GM21423 (cell line): ENCODE measurements around the gene GPR35.

Source experiments
- ATAC-seq: cut with Tn5 transposase; IDR thresholded peaks from one replicate; pipeline ENCODE4 v1.9.1; 2021; ENCODE audit warnings: mild to moderate bottlenecking, moderate library complexity; ENCODE audit not compliant: unreplicated experiment

The GPR35 gene

DNA sequence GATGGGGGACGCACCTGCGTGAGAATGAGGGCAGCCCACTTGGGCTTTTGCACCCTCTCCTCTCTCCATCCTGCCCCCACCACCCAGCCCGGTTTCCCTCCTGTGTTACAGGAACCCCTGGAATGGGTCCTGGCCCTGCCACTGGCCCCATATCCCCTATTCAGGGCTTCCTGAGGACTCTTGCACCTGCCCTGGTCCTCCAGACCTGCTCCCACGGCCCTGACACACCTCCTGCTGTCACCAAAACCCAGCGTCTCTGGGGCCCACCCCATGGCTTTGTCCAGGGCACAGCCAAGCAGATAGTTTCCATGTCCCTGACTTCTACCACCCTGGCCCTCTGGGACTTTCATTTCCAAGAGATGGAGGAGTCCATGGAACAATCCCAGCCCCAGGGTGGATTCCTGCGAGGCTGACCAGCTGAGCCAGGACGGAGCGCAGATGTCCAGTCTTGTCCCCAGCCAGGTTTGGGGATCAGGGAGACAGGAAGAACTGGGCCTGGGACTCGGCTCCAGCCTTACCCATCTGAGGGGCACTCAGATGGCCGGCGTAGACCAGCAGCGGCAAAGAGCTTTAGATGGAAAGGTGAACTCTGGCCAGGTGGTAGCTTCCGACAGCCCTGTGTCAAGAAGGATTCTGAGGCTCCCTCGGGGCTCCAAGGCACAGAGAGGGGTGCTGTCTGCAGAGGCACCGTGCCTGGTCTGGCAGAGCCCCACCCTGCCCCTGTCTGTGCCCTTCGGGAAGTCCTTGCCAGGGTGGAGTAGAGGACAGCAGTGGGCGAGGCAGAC, 12.0 kb downstream of the GPR35 start:
- ATAC-seq: no peak

DNA sequence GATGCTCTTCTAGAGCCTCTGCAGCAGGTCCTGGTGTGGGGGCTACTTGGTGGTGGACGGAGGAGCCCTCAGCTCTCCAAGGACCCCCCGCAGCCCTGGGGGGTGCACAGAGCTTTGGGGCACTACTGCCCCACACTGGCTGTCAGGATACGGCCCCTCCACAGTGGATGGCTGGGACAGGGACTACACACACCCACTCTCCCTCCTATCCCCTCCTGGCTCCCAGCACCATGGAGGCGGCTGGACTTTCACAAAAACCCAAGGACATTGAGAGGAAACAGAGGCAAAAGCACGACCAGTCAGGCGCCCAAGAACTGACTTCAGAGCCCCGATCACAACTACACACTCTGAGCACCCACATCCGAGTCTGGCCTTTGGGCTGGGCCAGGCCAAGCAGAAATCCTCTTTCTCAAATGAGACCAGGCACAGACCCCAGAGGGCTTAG, 12.6 kb downstream of the GPR35 start:
- ATAC-seq: no peak

DNA sequence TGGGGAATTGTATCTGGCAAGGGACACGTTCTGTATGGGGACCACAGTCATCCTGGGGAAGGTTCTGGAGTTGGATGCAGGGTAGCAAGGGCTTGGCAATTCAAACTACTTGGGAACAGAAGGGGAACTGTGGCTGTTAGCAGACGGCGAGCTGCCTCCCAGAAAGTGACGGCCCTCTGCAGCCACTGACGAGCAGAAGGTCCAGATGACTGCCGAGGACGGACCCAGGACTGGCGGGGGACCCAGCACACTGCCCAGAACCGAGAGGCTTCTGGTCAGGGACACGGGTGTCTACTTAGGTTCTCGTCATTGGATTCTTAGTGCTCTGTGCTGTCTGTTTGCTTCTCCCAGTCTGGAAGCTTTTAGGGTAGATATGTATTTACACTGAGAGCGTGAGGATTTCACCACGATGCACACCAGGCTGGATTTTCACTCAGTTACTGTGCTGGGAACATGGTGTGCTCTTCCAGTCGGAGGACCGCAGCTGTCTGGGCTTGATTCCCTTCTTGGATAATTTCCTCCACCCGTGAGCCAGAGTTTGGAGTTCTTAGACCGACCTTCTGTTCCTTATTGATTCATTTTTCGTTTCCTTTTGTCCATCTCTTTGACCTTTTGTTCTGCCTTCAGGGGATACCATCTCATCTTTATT, 13.4 kb downstream of the GPR35 start:
- no peak for ATAC-seq

DNA sequence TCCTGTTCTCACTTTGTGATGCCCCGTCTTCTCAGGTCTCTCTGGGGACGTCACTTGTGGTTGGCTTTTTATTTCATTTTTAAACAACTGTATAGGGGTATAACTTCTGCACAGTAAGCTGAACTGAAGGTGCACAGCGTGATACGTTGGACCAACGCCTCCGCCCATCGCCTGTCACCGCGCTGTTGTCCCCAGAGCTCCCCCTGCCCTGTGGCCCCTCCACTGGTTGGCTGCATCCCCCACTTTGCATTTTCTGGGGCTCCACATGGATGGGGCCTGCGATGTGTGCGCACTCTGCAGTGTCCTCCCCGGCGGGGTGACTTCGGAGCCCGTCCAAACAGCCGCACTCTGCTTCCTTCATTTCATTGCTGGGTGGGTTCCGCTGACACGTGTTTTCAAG, 14.3 kb downstream of the GPR35 start:
- ATAC-seq: no peak

DNA sequence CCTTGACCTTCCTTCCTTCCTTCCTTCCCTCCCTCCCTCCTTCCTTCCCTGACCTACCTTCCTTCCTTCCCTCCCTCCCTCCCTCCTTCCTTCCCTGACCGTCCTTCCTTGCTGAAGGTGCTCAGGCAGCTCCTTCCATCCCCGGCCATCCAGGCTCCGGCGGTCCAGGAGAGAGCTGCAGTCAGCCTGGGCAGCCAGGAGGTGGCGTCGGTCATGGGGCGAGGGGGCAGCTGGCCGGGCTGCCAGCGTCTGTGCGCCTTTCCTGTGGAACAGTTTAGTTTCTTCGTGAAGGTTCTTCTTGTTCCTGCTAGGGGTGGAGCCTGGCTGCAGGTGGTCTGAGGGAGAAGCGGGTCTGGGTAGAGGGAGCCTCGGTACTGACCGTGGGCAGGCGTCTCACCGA, 15.7 kb downstream of the GPR35 start:
- ATAC-seq: no peak

DNA sequence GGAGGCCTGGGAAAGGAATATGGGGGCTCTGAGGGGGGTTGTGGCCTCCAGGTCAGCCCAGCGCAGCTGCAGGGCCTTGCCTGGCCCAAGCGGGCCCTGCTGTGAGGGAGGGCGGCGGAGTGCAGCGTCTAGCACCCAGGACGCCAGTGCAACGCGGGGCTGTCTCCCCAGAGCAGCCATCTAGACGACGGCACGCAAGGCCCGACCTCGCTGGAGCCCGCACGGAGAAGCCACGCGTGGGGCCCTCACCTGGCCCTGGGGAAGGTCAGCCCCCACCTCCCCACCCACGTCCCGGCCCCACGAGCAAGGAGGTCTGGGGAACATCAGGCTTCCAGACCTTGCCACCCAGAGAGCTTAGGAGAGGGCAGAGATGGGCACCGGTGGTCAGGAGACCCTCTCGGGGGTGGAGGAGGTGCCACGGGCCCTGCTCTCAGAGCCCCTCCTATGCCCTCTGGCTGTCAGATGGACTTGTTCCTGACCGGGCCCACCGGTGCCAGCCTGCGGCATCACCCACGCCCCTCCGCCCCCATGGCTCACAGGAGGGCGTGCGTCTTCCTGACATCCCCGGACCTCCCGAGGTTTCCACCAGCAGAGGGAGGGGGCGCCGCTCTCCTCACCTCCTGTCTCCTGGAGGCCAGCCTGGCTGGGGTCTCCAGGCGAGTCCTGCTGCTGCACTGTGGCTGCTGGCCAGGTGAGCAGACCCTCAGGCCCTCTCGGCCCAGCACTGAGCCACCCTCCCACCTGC, 17.0 kb downstream of the GPR35 start:
- no peak for ATAC-seq

DNA sequence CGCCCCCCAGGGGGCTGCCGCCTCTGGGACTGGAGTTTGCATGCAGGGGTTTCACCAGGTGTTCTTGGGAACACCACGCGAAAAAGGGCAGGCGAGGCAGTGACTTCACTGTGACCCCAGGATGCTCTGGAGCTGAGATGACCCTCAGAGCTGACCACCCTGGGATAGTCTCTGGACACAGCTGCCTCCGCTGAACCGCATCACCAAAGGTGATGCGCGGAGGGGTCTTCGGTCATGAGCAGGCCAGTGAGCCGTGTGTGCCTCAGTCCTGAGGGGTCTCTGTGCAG, 17.5 kb downstream of the GPR35 start:
- no peak for ATAC-seq

DNA sequence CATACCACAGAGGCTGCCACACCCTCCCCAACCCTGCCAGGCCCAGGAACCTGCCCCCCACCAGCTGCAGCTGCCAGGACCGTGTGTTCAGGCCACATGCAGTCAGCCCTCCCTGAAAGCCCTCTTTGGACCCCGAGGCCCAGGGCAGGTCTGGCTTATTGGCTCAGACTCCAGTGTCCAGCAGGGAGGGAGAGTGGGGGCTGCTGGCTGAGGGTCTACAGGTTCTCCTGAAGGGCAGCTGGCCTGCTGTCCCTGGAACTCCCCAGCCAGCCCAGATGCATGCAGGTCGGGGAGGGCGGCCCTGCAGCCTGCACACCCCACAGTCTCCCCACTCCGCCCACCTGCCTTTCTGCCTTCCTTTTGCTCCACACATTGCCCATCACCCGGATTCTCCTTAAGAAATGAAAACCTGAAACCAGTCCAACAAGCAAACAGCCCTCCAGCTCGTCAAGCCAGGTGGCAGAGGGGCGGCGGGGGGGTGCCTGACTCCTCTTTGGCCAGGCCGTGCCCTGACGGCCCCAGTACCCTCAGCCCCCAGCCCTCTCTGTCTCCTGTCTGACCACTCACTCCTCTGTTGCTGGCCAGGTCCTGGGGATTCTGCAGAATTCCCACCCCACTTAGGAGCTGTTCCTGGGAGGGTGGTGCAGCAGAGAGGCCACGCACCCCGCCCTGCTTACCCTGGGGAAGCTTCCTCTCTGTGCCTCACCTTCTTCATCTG, 18.0 kb downstream of the GPR35 start:
- ATAC-seq: no peak

DNA sequence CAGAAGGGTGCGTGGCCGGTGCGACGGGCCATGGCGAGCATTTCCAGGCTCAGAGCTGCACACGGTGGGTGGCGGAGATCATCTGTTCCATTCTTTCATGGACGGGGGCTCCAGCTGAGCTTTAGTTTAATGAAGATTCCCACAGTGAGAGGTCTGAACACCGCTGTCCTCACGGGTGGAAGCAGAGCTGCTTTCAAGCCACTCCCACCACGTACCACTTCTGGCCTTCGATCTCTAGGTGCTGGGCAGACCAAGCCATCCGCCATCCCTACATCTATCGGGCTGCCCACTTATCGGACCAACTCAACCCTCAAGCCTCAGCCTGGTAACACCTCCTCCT, 18.5 kb downstream of the GPR35 start:
- ATAC-seq: no peak

DNA sequence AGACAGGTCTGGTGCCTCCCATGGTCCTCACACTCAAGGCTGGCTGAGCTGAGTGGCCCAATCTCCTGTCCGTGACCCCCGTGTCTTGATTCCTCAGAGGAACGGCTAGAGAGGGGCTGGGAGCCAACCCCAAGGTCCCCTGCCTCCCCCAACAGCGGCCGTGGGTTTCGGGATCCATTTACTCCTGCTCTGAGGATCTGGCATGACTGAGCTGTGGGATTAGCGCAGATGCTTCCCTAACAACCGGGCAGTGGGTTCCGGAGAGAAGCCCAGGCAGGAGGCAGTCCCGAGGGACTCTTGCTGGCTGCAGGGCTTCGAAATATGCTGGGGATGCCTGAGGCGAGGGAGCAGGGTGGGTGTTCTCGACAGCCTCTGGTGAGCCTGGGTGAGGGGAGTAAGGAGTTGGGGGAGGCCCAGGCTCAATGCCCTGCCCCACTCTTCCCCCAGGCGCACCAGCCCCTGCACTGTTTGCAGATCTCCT, 18.9 kb downstream of the GPR35 start:
- ATAC-seq: no peak

DNA sequence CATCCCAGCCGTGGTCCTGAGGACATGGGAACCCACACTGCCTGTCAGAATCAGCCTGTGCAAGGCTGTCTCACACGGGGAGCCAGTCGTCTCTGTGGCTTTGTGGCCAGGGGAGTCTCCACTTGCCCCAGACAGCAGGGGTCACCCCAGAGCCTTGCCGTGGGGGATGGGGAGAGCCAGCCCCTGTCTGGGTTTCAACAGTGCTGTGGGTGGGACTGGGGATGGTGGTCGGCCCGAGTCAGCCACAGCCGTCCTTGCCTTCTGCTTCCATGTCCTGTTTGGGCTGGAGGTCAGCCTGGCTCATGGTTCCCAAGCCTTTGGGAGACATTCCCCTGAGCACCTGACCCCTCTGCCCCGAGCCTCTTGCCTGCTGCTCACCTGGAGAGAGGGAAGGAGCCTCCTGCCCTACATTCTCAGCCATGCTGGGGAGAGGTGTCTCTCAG, 19.6 kb downstream of the GPR35 start:
- no peak for ATAC-seq

DNA sequence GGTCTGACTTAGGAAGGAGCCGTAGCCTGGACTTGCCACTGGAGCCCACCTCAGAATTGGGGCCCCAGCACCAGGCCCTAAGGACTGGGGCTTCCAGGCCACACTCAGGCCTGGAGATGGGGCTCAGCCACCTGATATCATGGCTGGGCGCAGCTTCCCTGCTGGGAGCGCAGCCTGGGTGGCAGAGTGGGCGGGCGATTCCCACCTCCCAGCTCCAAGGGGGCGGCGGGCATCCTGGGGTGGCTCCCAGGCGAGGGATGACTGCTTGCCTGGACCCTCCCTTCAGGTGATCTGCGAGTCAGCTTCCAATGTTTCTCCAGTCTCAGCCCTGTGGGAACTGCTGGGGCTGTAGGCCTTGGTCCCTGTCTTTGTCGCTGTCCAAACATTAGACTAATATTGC, 20.1 kb downstream of the GPR35 start:
- ATAC-seq: no peak

DNA sequence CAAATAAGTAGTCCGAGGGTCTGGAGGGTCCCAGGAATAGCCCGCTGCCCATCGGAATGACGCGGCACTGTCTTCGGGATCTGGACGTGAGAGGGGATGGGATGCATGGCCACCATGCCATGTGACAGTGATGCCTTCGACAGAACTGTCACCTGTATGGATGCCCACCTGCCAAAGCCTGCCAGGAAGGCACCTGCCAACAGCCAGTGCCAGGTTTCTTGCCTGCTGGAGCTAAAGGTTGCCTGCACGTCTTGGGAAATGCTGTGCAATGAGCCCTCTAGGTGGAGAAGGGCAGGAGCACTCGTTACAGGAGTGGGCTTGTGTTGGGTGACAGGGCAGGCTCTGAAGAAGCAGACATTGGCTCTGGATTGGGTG, 20.5 kb downstream of the GPR35 start:
- ATAC-seq: no peak

DNA sequence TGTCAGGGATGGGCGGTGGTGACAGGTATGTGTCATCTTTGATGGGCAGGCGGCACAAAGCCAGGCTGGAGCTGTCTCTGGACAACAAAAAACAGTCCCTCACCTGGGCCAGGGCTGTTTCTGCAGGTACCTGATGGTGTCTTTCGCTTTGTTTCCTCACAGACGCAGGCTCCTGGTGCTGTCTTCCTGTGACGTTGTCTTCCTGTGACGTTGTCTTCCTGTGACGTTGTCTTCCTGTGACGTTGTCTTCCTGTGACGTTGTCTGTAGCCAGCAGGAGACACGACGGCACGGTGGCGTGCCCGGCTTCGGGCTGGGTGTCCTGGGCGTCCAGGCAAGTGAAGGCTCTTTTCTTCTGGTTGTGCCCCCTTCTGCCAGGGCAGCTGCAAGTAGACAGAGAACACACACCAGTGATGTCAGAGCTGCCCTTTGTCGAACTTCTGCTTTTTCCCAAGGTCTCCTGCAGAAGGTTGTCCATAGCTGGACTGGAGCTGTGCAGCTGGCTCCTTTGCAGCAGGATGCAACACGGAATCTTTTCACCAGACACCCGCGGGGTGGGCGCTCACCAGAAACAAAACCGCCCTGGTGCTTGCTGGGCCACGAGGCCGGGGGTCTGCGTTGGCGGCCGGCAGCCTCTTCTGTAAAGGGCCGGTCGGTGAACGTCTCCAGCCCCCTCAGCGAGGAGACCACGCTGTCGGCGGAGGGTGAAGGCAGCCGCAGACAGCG, 21.1 kb downstream of the GPR35 start:
- no peak for ATAC-seq

DNA sequence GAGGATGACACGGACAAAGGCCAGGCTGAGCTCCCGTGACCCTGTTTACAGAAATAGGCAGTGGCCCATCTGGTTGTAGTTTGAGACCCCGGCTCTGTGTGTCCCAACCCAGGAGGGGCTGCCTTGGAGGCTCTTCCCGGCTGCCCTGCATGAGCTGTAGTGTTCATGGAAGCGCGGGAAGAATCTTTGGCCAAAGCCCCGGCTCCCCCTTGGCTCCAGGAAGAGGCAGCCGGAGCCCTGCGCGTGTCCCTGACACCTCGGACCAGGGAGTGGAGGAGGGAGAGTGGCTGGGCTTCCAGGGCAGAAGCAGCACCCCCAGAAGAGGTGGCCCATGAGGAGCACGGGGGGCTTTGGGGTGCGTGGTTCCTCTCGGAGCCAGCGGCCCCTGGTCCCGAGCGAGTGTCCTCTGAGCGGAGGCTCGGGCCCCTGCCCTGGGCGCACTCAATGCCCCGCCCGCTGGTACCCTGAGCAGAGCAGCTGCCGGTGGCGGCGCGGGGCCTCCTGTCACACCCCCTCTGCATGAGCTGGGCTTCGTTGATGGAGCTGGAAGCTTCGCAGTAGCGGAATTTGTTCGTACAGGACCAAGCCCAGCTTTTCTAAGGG, 21.7 kb downstream of the GPR35 start:
- ATAC-seq: no peak

DNA sequence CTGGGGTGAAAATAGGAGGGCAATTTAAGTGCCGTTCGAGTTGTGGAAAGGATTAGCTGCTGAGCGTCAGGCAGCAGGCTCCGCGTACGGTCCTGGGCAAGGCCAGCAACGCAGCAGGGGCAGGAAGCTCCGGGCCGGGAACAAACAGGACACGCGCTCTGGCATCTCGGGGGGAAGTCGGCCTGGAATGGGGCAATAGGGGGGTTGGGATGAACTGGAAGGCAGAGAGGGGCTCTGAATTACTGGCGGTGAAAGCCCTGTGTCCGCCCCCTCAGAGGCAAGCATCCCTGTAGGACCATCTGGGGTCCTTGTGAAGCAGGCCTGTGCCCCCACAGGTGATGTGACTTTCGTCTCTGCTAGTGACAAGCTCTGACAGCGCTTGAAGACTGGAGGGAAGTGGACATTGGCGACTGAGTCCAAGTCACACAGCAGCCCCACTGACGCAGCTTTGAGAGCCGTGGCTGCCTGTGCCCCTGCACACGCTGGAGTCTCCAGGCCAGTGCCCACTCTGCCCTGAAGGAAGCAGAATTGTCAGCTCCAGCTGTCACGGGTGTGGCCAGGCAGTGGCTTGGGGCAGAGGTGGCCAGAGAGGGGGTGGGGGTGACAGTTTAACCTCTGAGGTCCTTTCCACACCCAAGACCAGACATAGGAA, 22.3 kb downstream of the GPR35 start:
- ATAC-seq: no peak

DNA sequence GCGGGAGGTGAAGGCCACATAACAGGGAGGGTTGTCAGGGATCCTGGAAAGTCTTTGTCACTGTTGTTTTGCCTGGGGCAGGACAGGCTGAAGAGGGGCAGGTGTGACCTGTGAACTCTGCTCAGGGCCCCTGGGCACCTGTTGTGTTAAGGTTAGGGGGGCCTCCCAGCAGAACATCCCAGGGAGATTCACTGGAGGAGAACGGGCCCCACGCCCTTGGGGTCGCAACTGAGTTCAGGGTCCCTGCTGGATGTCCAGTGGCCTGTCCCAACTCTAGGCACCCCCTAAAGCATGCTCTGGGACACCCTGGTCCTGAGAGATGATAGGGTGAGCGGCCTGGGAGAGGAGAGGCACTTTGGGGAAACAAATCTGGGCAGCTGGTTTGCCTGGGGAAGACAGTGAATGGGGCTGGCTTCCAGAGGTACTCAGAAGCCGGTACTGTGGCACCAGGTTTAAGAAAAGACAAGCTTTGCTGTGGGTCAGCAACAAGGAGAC, 22.9 kb downstream of the GPR35 start:
- no peak for ATAC-seq

DNA sequence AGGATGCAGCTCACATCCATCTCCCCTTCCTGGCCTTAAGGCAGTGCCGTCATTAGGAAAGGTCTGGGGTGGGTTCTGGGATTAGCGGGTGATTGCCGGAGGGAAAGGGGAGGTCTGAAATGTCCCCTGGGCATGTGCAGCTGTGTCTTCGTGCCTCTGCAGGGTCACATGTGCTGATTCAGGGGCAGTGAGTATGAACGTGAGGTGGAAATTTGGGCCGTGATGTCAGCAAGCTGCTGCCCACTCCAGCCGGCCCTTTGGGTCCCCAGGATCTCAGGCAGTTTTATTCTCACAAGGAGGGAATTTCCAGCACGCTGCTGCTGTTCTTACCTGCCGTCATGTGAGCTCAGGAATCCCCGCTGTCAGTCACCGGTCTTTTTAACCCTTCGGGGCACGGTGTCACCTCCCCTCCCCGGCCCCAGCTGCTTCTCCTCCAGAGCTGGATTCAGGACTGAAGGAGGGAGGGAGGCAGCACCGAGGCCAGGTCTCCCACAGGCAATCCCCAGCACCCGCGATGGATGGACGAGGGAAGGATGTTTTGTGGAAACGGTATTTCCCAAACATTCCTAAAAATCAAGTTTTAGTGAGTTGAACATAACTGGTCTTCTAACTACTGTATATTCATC, 23.5 kb downstream of the GPR35 start:
- no peak for ATAC-seq

DNA sequence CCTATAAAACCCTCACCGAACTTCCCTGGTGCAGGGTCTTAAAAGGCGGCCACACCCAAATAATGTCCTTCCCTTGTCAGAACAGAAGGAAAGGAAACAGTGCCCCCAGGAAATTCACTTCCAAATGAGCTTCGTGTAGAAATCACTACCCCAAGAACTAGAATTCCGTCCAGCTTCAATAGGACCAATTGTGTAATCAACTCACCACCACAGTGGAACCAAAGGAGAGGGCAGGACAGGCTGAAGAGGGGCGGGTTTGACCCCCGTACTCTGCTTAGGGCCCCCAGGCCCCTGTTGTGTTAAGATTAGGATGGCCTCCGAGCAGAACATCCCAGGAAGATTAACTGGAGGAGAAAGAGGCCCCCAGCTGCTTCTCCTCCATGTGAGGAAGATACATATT, 24.1 kb downstream of the GPR35 start:
- no peak for ATAC-seq
